ENCODE data around the gene PRRC2B. TPM values are rescaled to one million over a fixed set of nuclear protein-coding genes. Genes with fewer than 3 reads are reported as not detected.

PRRC2B gene
- total RNA-seq, 1 donor from 2014 or later: 128 TPM

DNA sequence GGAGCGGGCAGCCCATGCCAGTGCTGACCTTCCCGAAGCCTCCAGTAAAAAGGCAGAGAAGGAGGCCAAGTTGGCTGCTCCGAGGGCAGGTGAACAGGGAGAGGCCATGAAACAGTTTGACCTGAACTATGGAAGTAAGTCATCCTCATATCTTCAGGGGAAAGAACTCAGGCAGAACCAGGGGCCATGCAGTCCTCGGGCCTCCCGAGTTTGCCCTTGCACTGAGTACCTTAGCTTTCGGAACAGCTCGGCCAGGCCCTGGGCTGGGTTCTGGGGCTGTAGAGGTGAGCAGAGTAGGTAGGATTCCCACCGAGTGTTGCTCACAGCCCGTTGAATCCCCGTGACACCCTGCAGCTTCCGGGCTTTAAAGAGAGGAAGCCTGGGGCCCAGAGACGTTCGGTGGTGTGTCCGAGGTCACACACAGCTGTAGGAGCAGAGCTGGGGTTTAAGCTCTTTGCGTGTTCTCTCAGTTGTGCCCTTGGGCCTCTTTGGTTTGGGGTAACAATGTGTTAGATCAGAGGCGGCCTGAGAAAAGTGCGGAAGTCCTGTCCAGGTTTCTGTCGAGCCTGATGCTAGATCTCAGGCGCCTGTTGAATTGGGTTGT lies 84.0 kb downstream of the PRRC2B start:
- intact Hi-C loops (cut with micrococcal nuclease): loop anchor here (1.0 kb wide), 1 partner anchor 128 kb away; no protein-coding TSS in a partner anchor
- H3K36me3 Mint-ChIP-seq (ENCODE audit: low read depth): peaks cover 60% of the 10 kb centered on the region
- no peaks in the 10 kb centered on the region for H3K9me3 Mint-ChIP-seq
- H3K27ac Mint-ChIP-seq: no peak overlapping the region
- no peak overlapping the region for H3K4me3 Mint-ChIP-seq
- peaks cover 2% of the 10 kb centered on the region for H3K4me1 Mint-ChIP-seq
- H3K27me3 Mint-ChIP-seq: no peaks in the 10 kb centered on the region
- DNase-seq: no peak

DNA sequence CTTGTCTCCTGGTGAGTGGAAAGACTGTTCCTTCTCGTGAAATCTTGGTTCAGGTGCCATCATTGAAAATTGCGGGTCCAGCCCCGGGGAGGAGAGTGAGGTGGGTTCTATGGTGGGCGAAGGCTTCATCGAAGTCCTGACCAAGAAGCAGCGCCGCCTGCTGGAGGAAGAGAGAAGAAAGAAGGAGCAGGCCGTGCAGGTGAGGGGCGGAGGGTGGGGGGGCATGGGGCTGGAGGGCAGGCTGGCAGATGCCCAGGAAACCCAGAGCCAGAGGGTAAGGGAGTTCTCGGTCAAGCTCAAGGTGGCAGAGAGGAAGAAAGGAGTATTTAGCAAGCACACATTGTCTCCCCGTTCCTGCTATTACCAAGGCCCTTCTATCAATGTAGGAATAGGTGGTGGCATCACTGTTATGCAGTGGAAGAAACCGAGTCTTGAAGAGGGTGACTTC lies 84.6 kb downstream of the PRRC2B start:
- peak overlapping the region; percentile 17 for H3K27ac Mint-ChIP-seq
- H3K36me3 Mint-ChIP-seq (ENCODE audit: low read depth): peaks cover 60% of the 10 kb centered on the region
- peaks cover 2% of the 10 kb centered on the region for H3K4me1 Mint-ChIP-seq
- no peaks in the 10 kb centered on the region for H3K9me3 Mint-ChIP-seq
- intact Hi-C loops (cut with micrococcal nuclease): loop anchor here (1.0 kb wide), 1 partner anchor 128 kb away; no protein-coding TSS in a partner anchor
- H3K27me3 Mint-ChIP-seq: no peaks in the 10 kb centered on the region
- DNase-seq: peak; percentile 86
- no peak overlapping the region for H3K4me3 Mint-ChIP-seq

DNA sequence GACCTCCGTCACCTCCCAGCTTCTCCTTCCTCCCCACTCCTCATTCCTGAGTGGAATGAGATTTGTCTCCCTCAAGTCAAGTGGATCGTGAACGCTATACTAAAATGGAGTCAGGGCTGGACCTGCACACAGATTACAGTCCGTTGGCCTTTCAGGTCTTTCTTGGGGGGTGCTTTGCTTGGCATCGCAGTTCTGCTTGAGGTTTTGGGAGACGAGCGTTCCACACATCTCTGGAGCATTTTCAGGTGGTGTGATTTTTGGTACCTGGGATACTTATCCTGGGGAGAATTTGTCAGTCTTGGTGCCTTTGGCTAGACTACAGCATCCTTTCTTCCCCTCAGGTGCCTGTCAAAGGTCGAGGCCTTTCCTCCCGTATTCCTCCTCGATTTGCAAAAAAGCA lies 85.0 kb downstream of the PRRC2B start:
- intact Hi-C loops (cut with micrococcal nuclease): loop anchor here (1.0 kb wide), 1 partner anchor 129 kb away; no protein-coding TSS in a partner anchor
- Mint-ChIP-seq H3K27me3 (no peaks in the 10 kb centered on the region), H3K4me1 (peaks cover 2% of the 10 kb centered on the region), H3K36me3 (ENCODE audit: low read depth) (peaks cover 56% of the 10 kb centered on the region), H3K27ac (no peak overlapping the region), H3K9me3 (no peaks in the 10 kb centered on the region), H3K4me3 (no peak overlapping the region)
- no peak for DNase-seq

DNA sequence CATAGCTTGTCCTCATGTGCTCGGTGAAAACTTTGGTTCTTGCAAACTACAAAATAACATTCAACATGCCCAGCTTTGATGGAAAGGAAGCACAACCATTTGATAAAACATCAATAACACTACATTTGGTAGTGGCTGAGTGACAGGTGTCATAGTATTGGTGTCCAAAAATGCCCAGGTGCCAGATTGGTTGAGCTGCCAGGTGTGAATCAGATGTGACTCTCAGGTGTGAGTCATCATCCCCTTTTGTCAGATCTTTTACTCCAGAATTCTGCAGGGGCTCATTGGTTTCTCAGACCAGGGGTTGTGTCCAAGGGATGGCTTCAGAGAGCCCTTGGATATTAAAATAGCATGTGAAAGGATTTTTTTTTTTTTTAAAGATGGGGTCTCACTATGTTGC lies 86.4 kb downstream of the PRRC2B start:
- H3K36me3 Mint-ChIP-seq (ENCODE audit: low read depth): peaks cover 59% of the 10 kb centered on the region
- H3K9me3 Mint-ChIP-seq: no peaks in the 10 kb centered on the region
- no peaks in the 10 kb centered on the region for H3K27me3 Mint-ChIP-seq
- no peak for DNase-seq
- intact Hi-C loops (cut with micrococcal nuclease): no loop called here
- H3K4me1 Mint-ChIP-seq: peaks cover 2% of the 10 kb centered on the region
- H3K27ac Mint-ChIP-seq: no peak overlapping the region
- no peak overlapping the region for H3K4me3 Mint-ChIP-seq

DNA sequence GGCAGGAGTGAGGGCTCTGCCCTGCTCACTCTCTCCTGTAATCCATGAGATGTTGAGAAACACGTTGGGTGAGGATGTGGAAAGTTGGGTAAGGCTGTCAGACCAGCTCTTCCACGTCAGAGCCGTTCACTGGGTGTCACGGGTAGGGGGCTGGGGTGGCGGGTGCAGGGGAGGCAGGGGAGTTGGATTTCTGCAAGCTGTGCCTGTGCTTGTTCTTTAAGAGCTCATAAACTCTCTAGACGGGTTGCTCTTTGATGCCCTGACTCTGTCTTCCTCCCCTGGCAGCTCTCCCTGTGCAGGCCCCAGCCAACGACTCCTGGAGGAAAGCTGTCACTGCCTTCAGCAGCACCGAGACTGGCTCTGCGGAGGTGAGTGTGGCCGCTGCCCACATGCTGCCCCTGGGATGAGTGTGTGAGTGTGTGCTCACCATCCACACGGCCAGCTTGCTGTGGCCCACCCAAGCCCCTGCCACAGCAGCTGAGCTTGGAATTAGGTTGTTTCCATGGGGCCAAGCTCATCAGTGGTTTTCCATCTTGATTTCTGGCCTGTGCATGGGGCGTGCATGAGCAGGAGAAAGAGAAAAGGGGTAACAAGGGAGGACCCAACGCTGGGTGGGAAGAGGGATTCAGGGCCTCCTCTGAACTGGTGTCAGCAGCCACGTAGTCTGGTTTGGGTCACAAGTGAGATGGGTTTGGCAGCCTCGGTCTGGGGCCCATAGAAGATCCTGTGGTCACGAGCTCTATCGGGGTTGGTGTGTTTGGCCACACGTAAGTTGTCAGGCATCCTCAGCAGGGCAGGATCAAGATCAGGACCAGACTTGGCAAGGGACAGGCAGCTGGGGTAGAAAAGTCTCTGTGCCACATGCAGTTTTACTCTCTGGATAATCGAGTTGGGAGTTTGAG lies 87.8 kb downstream of the PRRC2B start:
- intact Hi-C loops (cut with micrococcal nuclease): no loop called here
- no peak overlapping the region for H3K4me3 Mint-ChIP-seq
- peaks cover 2% of the 10 kb centered on the region for H3K4me1 Mint-ChIP-seq
- DNase-seq: no peak
- no peak overlapping the region for H3K27ac Mint-ChIP-seq
- H3K9me3 Mint-ChIP-seq: no peaks in the 10 kb centered on the region
- H3K36me3 Mint-ChIP-seq (ENCODE audit: low read depth): peaks cover 70% of the 10 kb centered on the region
- no peaks in the 10 kb centered on the region for H3K27me3 Mint-ChIP-seq

DNA sequence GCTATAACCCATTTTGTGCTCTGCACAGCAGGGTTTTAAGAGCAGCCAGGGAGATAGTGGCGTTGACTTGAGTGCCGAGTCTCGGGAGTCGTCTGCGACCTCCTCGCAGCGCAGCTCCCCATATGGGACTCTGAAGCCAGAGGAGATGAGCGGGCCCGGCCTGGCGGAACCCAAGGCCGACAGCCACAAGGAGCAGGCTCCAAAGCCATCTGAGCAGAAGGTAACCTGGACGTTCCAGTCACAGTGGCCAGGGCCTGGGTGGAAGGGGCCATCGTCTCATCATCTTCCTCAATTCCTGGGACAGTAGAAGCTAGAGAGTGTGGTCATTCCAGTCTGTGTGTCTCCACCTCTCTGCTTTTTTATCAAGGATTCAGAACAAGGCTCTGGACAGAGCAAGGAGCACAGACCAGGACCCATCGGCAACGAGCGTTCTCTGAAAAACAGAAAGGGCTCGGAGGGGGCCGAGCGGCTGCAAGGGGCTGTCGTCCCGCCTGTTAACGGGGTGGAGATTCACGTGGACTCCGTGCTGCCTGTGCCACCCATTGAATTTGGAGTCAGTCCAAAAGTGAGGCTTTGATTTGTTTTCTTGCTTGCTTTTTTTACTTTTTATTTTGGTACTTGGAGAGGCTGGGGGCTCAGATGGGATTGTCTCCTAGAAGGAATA lies 88.6 kb downstream of the PRRC2B start:
- intact Hi-C loops (cut with micrococcal nuclease): no loop called here

DNA sequence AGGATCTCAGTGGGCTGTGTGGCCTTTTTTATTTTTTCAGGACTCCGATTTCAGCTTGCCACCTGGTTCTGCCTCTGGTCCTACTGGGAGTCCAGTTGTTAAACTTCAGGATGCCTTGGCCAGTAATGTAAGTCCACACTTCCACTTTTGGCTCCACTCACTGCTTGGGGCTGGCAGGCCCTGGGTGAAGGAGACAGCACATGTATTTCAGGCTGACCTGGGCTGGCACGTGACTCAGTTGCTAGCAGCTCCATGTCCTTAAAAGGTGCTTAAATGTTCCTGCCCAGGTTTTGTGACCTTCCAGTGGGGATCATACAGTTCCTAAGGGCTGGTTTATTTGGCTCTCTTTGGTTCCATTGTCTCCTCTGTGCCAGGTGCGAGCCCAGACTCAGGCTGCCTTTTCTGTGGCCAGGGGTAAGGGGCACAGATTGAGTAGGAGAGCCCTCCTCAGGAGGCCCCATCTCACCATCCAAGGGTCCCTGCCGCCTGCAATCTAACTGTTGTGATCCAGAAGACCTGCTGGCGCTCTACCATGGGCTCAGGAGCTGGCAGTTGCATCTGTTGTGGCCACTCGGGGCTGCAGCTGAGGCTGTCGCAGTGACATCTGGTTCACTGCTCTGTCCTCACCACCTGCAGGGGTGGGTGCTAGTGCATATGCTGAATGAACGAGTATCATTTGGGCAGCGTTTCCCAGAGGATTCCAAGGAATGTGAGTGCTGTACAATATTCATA lies 89.6 kb downstream of the PRRC2B start:
- no peak for DNase-seq
- intact Hi-C loops (cut with micrococcal nuclease): no loop called here
- Mint-ChIP-seq H3K27ac (no peak overlapping the region), H3K27me3 (no peaks in the 10 kb centered on the region), H3K9me3 (no peaks in the 10 kb centered on the region), H3K36me3 (ENCODE audit: low read depth) (peaks cover 76% of the 10 kb centered on the region), H3K4me1 (peaks cover under 1% of the 10 kb centered on the region), H3K4me3 (no peak overlapping the region)

More for the DNA sequence above, 88.6 kb downstream of the PRRC2B start:
- no peak for DNase-seq
- Mint-ChIP-seq H3K9me3 (no peaks in the 10 kb centered on the region), H3K36me3 (ENCODE audit: low read depth) (peaks cover 74% of the 10 kb centered on the region), H3K27ac (no peak overlapping the region), H3K4me1 (peaks cover 2% of the 10 kb centered on the region), H3K4me3 (no peak overlapping the region), H3K27me3 (no peaks in the 10 kb centered on the region)

DNA sequence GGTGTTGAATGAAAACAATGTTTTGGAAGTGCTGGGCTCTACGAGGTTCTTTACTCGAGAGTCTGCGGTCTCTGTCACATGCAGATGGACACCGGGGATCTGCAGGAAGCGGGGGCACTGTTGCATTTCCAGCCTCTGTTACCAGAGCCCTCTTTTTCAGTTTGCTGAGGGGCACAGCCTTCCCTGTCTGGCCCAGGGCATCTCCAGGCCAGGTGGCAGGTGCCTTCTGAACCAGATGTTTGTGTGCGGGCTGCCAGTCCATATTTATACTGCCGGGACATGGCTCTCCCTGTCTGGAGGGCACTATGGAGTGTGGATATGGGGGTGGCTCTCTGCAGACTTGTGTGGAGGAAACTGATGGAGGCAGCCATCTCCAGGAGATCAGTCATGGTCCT lies 90.2 kb downstream of the PRRC2B start:
- Mint-ChIP-seq H3K27ac (no peak overlapping the region), H3K27me3 (no peaks in the 10 kb centered on the region), H3K36me3 (ENCODE audit: low read depth) (peaks cover 77% of the 10 kb centered on the region), H3K9me3 (no peaks in the 10 kb centered on the region), H3K4me3 (no peak overlapping the region), H3K4me1 (peaks cover 4% of the 10 kb centered on the region)
- no peak for DNase-seq
- intact Hi-C loops (cut with micrococcal nuclease): no loop called here

DNA sequence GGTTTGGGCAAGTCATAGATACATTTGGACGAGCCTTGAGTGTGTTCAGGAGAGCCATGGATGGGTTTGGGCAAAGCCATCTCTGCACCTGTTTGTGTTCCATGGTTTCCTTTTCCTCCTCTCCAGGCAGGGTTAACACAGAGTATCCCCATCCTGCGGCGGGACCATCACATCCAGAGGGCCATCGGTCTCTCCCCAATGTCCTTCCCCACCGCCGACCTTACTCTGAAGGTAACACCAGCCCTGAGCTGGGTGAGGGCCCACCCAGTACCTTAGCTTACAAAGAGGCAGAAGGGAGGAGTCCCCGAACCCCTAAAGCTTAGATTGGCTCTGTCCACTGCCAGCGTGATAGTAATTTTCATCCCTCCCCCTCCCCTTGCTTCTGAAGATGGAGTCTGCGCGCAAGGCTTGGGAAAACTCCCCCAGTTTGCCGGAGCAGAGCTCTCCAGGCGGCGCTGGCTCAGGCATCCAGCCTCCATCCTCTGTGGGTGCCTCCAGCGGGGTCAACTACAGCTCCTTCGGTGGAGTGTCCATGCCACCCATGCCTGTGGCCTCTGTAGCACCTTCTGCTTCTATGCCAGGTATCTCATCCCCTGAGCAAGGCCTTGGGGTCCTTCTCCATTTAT lies 90.8 kb downstream of the PRRC2B start:
- no peak overlapping the region for H3K4me3 Mint-ChIP-seq
- H3K27ac Mint-ChIP-seq: no peak overlapping the region
- H3K27me3 Mint-ChIP-seq: no peaks in the 10 kb centered on the region
- intact Hi-C loops (cut with micrococcal nuclease): no loop called here
- DNase-seq: no peak
- peaks cover 76% of the 10 kb centered on the region for H3K36me3 Mint-ChIP-seq (ENCODE audit: low read depth)
- H3K9me3 Mint-ChIP-seq: no peaks in the 10 kb centered on the region
- H3K4me1 Mint-ChIP-seq: peaks cover 4% of the 10 kb centered on the region

DNA sequence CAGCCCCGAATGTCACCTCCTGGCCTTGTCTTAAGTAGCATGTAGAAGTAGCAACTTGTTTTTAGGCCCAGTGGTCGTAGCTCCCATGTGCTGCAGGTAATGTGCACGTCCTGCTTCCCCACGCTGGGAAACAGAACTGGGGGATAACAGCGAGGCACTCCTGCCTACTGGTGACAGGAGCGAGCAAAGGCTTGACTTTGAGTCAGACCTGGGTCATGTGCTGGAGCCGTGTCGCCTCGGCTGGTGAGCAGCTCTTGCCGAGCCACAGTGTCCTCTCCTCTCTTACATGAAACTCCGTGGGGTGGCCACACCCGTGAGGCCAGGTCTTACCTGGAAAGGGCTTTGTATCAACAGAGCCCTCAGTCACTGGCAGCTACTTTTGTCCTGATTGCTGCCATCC lies 91.3 kb downstream of the PRRC2B start:
- no peak overlapping the region for H3K27ac Mint-ChIP-seq
- H3K9me3 Mint-ChIP-seq: no peaks in the 10 kb centered on the region
- H3K36me3 Mint-ChIP-seq (ENCODE audit: low read depth): peaks cover 78% of the 10 kb centered on the region
- intact Hi-C loops (cut with micrococcal nuclease): no loop called here
- H3K27me3 Mint-ChIP-seq: no peaks in the 10 kb centered on the region
- H3K4me1 Mint-ChIP-seq: peaks cover 4% of the 10 kb centered on the region
- DNase-seq: no peak
- H3K4me3 Mint-ChIP-seq: no peak overlapping the region

DNA sequence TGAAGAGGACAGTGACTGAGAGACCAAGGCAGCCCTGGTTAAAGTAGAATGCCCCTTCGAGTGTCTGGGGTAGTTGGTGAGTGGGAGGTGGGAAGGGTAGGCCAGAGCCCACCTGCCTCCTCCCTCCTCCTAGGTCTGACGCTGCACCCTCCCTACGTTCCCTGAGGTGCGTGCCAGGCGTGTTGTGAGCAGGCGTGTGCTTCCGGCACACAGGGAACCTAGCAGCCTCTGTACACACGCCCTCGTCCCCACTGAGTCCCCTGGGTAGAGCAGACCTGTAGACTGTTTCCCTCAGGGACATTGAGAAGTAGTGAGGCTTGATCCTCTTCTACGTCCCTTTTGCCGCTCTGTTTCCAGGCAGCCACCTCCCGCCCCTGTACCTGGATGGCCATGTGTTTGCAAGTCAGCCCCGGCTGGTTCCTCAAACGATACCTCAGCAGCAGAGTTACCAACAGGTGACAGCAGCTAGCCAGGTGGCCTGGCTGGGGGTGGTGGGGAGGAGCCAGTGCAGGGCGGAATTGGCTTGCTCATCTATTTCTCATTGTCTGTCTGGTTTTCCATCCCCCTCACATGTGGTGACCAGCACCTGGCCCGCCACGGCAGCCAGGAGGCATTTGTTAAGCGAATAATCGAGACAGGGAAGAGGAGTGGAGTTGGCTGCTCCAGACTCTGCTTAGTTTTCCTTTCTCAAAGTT lies 92.0 kb downstream of the PRRC2B start:
- intact Hi-C loops (cut with micrococcal nuclease): no loop called here
- Mint-ChIP-seq H3K9me3 (no peaks in the 10 kb centered on the region), H3K4me1 (peaks cover 4% of the 10 kb centered on the region), H3K4me3 (no peak overlapping the region), H3K27ac (no peak overlapping the region), H3K27me3 (no peaks in the 10 kb centered on the region), H3K36me3 (ENCODE audit: low read depth) (peaks cover 83% of the 10 kb centered on the region)
- no peak for DNase-seq

DNA sequence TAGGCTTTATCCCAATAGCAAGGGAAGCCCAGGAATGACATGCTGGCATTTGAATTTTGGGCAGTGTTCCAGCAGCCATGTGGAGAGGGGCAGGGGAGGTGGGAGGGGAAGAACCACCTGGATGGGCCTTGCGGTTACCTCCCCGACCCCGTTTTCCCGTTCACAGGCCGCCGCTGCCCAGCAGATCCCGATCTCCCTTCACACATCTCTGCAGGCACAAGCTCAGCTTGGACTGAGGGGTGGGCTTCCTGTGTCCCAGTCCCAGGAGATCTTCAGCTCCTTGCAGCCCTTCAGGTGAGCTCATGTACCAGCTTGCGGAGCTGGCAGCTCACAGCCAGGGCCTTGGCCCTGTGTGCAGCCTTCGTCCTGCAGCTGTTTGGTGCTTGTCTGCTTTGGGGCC lies 93.1 kb downstream of the PRRC2B start:
- intact Hi-C loops (cut with micrococcal nuclease): no loop called here
- Mint-ChIP-seq H3K4me3 (no peak overlapping the region), H3K36me3 (ENCODE audit: low read depth) (peaks cover 86% of the 10 kb centered on the region), H3K27me3 (no peaks in the 10 kb centered on the region), H3K9me3 (no peaks in the 10 kb centered on the region), H3K27ac (no peak overlapping the region), H3K4me1 (peaks cover 4% of the 10 kb centered on the region)
- DNase-seq: no peak

DNA sequence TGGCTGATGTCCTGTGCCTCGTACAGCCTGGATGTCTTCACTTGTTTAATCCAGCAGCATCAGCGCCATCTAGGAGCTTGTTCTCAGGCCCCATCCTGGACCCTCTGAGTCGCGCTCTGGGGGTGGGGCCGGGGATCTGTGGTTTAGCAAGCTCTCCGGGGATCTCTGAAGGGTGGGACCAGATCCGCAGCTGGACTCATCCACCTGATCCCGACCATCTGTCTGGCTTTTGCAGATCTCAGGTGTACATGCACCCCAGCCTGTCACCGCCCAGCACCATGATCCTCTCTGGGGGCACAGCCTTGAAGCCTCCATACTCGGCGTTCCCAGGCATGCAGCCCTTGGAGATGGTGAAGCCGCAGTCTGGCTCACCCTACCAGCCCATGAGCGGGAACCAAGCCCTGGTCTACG lies 93.7 kb downstream of the PRRC2B start:
- no peak overlapping the region for H3K4me3 Mint-ChIP-seq
- no peaks in the 10 kb centered on the region for H3K27me3 Mint-ChIP-seq
- DNase-seq: no peak
- H3K4me1 Mint-ChIP-seq: peaks cover 4% of the 10 kb centered on the region
- intact Hi-C loops (cut with micrococcal nuclease): no loop called here
- peaks cover 87% of the 10 kb centered on the region for H3K36me3 Mint-ChIP-seq (ENCODE audit: low read depth)
- no peak overlapping the region for H3K27ac Mint-ChIP-seq
- H3K9me3 Mint-ChIP-seq: no peaks in the 10 kb centered on the region

Data from activated CD4-positive, alpha-beta T cell treated with anti-CD3 and anti-CD28 coated beads, Interleukin-2, amount 10 ng/mL, durations not matched to agents 24 days and 14 days (primary cell).